MCF 10A (cell line): ENCODE measurements around the gene NAALADL2. TPM values are rescaled to one million over a fixed set of nuclear protein-coding genes. Genes with fewer than 3 reads are reported as not detected.

Experiments used
- BruUV-seq: library from RNA; stranded (reverse); fragments of 400-500 nt; replicated peaks from 2 replicates; lab custom pipeline; 2021; lab: Mats Ljungman, UMichigan
- CTCF ChIA-PET: fragments of 300-600 bp; sonication (Branson Sonifier 250); formaldehyde crosslinking; extraction: SDS; loops from one replicate; lab custom pipeline; 2021; ENCODE audit warnings: antibody characterized with exemption, inconsistent platforms; lab: Yijun Ruan, JAX
- POLR2A ChIA-PET: fragments of 300-600, 350-650 bp; sonication (Branson Sonifier 250); formaldehyde crosslinking; extraction: SDS; loops from one replicate; lab custom pipeline; 2020; ENCODE audit warnings: antibody characterized with exemption, inconsistent platforms; lab: Yijun Ruan, JAX
- DNase-seq: peaks from one replicate; pipeline ENCODE4 v3.0.0-alpha.2; 2018; ENCODE audit not compliant: unreplicated experiment
- H3K27ac Mint-ChIP-seq: one replicate; pipeline ENCODE4 v1.8.0; 2022; ENCODE audit warnings: mild to moderate bottlenecking, low read depth, mixed read lengths; ENCODE audit not compliant: unreplicated experiment
- H3K27me3 Mint-ChIP-seq: one replicate; pipeline ENCODE4 v1.8.0; 2022; ENCODE audit warnings: mixed read lengths; ENCODE audit not compliant: insufficient read depth, unreplicated experiment
- H3K36me3 Mint-ChIP-seq: one replicate; pipeline ENCODE4 v1.8.0; 2022; ENCODE audit warnings: mild to moderate bottlenecking, moderate library complexity, mixed read lengths; ENCODE audit not compliant: insufficient read depth, unreplicated experiment
- H3K4me1 Mint-ChIP-seq: one replicate; pipeline ENCODE4 v1.8.0; 2022; ENCODE audit warnings: mixed read lengths; ENCODE audit not compliant: insufficient read depth, unreplicated experiment
- H3K4me3 Mint-ChIP-seq: one replicate; pipeline ENCODE4 v1.8.0; 2022; ENCODE audit warnings: mild to moderate bottlenecking, moderate library complexity, mixed read lengths; ENCODE audit not compliant: unreplicated experiment
- H3K9me3 Mint-ChIP-seq: one replicate; pipeline ENCODE4 v1.8.0; 2022; ENCODE audit warnings: mixed read lengths; ENCODE audit not compliant: unreplicated experiment
- intact Hi-C: fragments of 100-400 bp; cut with micrococcal nuclease; formaldehyde crosslinking; loops from 2 replicates; pipeline ENCODE4 v1.14.1; 2022
- total RNA-seq: library from RNA; stranded (reverse); gene quantifications from 2 replicates; pipeline ENCODE4 v1.2.3, GENCODE V29; 2022
- TF ChIP-seq, protein P1 (sequence below): fragments of 200-600 bp; IDR thresholded peaks from one replicate; pipeline ENCODE4 v1.8.0; 2022; ENCODE audit warnings: antibody characterized with exemption, mild to moderate bottlenecking; ENCODE audit not compliant: unreplicated experiment

The NAALADL2 gene
- total RNA-seq, 1 experiment from 2014 or later = 4.2 TPM

DNA sequence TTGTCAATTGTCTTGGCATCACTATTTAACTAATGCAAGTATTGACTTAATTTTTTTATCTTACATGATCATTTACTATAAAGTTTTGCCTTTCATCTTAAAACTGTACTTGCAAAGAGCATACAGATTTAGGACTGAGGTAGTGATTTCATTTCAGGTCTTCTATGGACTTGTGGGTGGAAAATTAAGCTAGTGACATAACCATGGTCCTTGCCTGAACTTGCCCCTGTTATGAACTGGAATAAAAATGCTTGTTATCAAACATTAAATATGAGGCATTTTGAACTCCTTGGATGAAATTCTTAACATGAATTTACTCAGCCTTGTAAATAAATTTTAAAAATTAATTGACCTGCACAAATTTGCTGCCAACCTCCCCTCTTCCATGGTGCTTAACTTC lies 712.0 kb downstream of the NAALADL2 start:
- no peak overlapping the region for H3K27ac Mint-ChIP-seq
- TF ChIP-seq, protein P1, sequence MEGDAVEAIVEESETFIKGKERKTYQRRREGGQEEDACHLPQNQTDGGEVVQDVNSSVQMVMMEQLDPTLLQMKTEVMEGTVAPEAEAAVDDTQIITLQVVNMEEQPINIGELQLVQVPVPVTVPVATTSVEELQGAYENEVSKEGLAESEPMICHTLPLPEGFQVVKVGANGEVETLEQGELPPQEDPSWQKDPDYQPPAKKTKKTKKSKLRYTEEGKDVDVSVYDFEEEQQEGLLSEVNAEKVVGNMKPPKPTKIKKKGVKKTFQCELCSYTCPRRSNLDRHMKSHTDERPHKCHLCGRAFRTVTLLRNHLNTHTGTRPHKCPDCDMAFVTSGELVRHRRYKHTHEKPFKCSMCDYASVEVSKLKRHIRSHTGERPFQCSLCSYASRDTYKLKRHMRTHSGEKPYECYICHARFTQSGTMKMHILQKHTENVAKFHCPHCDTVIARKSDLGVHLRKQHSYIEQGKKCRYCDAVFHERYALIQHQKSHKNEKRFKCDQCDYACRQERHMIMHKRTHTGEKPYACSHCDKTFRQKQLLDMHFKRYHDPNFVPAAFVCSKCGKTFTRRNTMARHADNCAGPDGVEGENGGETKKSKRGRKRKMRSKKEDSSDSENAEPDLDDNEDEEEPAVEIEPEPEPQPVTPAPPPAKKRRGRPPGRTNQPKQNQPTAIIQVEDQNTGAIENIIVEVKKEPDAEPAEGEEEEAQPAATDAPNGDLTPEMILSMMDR = no peak
- no TSS peak for BruUV-seq

DNA sequence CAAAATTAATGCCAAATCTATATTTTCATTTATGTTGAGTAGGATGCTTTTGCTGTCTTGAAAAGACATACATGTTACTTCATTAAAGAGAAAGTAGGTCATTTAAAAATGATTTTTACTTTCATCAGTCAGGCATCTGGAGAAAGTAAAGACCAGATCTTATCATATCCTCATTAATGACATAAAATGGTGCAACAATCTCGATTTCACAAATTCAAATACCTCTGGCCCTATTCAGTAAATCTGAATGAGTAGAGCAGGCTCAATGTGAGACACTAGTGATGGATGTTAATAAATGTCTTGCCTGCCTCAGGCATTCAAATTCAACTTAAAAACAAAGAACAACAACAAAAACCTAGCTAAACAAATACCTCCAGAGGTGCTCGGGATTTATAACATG lies 714.1 kb downstream of the NAALADL2 start:
- POLR2A ChIA-PET = interaction anchor here (0.6 kb wide), 1 partner anchor 1411 kb away, joined by 5 read pairs; no protein-coding TSS in a partner anchor
- CTCF ChIA-PET = interaction anchor here (0.6 kb wide), 1 partner anchor 1092 kb away, joined by 4 read pairs; no protein-coding TSS in a partner anchor
- DNase-seq = no peak
- Mint-ChIP-seq H3K9me3 (no peaks in the 10 kb centered on the region), H3K4me1 (no peaks in the 10 kb centered on the region), H3K36me3 (no peaks in the 10 kb centered on the region), H3K27ac (no peak overlapping the region), H3K27me3 (no peaks in the 10 kb centered on the region), H3K4me3 (no peak overlapping the region)
- TF ChIP-seq, protein P1 = no peak
- BruUV-seq = no TSS peak
- intact Hi-C loops = no loop called here

More for the DNA sequence above, 712.0 kb downstream of the NAALADL2 start:
- ChIA-PET POLR2A (no interaction called here), CTCF (no interaction called here)
- Mint-ChIP-seq H3K4me3 (no peak overlapping the region), H3K27me3 (no peaks in the 10 kb centered on the region), H3K4me1 (no peaks in the 10 kb centered on the region), H3K9me3 (no peaks in the 10 kb centered on the region), H3K36me3 (no peaks in the 10 kb centered on the region)
- DNase-seq = no peak
- intact Hi-C loops = no loop called here

DNA sequence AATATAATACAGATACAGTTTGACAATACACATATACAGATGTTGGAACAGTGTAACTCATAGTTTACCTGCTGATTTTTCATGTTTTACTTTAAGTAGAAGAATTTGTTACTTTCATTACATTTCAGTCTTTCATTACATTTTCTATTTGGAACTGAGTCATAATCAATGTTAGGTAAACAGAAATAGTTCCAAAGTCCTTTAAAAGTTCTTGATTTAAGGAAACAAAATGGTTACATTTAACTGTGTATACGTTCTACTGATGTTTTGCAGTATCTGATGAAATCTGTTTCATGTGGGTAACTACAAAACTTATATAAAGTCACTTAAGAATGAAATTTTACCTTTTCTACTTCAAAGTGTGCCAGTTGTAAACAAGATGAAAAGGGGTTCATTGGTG lies 721.2 kb downstream of the NAALADL2 start:
- no peak for DNase-seq
- Mint-ChIP-seq H3K9me3 (no peaks in the 10 kb centered on the region), H3K36me3 (no peaks in the 10 kb centered on the region), H3K27ac (no peak overlapping the region), H3K4me1 (no peaks in the 10 kb centered on the region), H3K27me3 (no peaks in the 10 kb centered on the region), H3K4me3 (no peak overlapping the region)
- ChIA-PET POLR2A (no interaction called here), CTCF (no interaction called here)
- BruUV-seq = no TSS peak
- TF ChIP-seq, protein P1 = no peak
- intact Hi-C loops = no loop called here

DNA sequence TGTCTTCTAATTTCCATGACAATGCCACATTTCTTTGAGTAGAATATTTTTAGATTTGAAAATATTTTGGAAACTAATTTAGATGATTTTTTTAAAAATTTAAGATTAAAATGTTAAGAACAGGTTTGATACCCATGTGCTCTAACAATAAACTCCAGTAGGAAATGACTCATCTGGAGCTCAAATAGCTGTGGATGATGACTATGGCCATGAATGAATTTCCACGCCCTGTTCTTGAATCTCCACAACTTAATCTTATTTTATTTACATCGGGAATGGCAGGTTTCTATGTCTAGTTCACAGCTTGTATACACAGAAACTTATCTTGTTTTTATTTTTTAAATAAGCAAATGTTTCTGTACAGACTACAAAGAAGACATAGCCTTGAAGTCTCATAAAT lies 726.8 kb downstream of the NAALADL2 start:
- DNase-seq = peak; percentile 55
- ChIA-PET POLR2A (interaction anchor here (1.7 kb wide), 1 partner anchor 11 kb away, joined by 5 read pairs; no protein-coding TSS in a partner anchor), CTCF (no interaction called here)
- TF ChIP-seq, protein P1 = no peak
- no TSS peak for BruUV-seq
- H3K4me1 Mint-ChIP-seq = no peaks in the 10 kb centered on the region
- H3K36me3 Mint-ChIP-seq = no peaks in the 10 kb centered on the region
- H3K9me3 Mint-ChIP-seq = no peaks in the 10 kb centered on the region
- H3K27me3 Mint-ChIP-seq = no peaks in the 10 kb centered on the region
- H3K27ac Mint-ChIP-seq = no peak overlapping the region
- H3K4me3 Mint-ChIP-seq = no peak overlapping the region
- intact Hi-C loops = no loop called here
